Thyroid gland (tissue), 4 donors: ENCODE results near the gene PRKCH. TPM values are rescaled to one million over a fixed set of nuclear protein-coding genes. Genes with fewer than 3 reads are reported as not detected.

ENCODE experiments used
- DNase-seq, 2 donors: peaks; one replicate each; pipeline ENCODE4 v3.0.0-alpha.2; 2019
- H3K27ac ChIP-seq, 3 donors: fragments of 200-600 bp; sonication (generic); 1 replicate in 2 of 3; 2 replicates in 1 of 3; pipeline ENCODE4 v1.5.1; 2016 to 2019; ENCODE audit warnings: mild to moderate bottlenecking in 1 of 3, moderate library complexity in 1 of 3
- H3K27me3 ChIP-seq: fragments of 200-600 bp; sonication (generic); one replicate; pipeline ENCODE4 v1.5.1; 2019
- H3K36me3 ChIP-seq, 2 donors: fragments of 200-600 bp; sonication (generic); one replicate each; pipeline ENCODE4 v1.5.1; 2016 to 2019
- H3K4me1 ChIP-seq, 2 donors: fragments of 200-600 bp; sonication (generic); one replicate each; pipeline ENCODE4 v1.5.1; 2017 to 2019
- H3K4me3 ChIP-seq, 3 donors: fragments of 200-600 bp; sonication (generic); replicated peaks in 1 of 3; 1 replicate in 2 of 3; 2 replicates in 1 of 3; pipeline ENCODE4 v1.5.1; 2016; ENCODE audit warnings: mild to moderate bottlenecking in 1 of 3
- H3K9me3 ChIP-seq: fragments of 200-600 bp; sonication (generic); one replicate; pipeline ENCODE4 v1.5.1; 2017
- CTCF ChIP-seq, 6 experiments: fragments of 200-600 bp in 3 of 6; fragments of 450-650 bp in 3 of 6; sonication (generic) in 3 of 6; IDR thresholded peaks; one replicate each; pipeline ENCODE4 v1.5.1; 2016 to 2019; ENCODE audit warnings: antibody characterized with exemption in 6 of 6, mild to moderate bottlenecking in 2 of 6, inconsistent platforms in 1 of 6, moderate library complexity in 1 of 6
- POLR2A ChIP-seq, 2 donors: fragments of 450-650 bp; IDR thresholded peaks; one replicate each; pipeline ENCODE4 v1.6.1; 2017; ENCODE audit warnings: antibody characterized with exemption in 2 of 2, mild to moderate bottlenecking in 2 of 2, moderate library complexity in 1 of 2
- WGBS, 2 donors: methylation state at CpG; one replicate each; pipeline ENCODE4 v1.1.5; 2017; 5-methylcytosine and 5-hydroxymethylcytosine counted together
- intact Hi-C: fragments of 100-400 bp; cut with DNase I; formaldehyde crosslinking; loops from one replicate; pipeline ENCODE4 v1.15.1; 2023
- total RNA-seq, 4 donors: library from RNA; depleted of rRNA; stranded (reverse); fragments of >200 nt; gene quantifications; one replicate each; pipeline ENCODE4 v1.2.3, GENCODE V29; 2016

The PRKCH gene
- total RNA-seq, 4 donors from 2014 or later: 34.0 to 68.7 (median 49.8) TPM

- 86 to 94% methylated on average over 12 of the region's 12 CpGs for WGBS, 2 donors
- no peak for DNase-seq
- Histone ChIP-seq H3K36me3 (no peaks in the 10 kb centered on the region), H3K4me3 (no peak overlapping the region), H3K27me3 (no peaks in the 10 kb centered on the region), H3K27ac (peak overlapping the region in 1 of 3 donors; percentile 35), H3K9me3 (no peaks in the 10 kb centered on the region), H3K4me1 (peaks cover 29 to 37% of the 10 kb centered on the region in 2 donors)
- intact Hi-C loops: no loop called here
- TF ChIP-seq CTCF (IDR thresholded peaks at IDR 0.05) (no peak), POLR2A (IDR thresholded peaks at IDR 0.05) (no peak)
These were observed 268.6 kb downstream of the PRKCH start for GRCh38 chr14:61589691-61590581.

DNA sequence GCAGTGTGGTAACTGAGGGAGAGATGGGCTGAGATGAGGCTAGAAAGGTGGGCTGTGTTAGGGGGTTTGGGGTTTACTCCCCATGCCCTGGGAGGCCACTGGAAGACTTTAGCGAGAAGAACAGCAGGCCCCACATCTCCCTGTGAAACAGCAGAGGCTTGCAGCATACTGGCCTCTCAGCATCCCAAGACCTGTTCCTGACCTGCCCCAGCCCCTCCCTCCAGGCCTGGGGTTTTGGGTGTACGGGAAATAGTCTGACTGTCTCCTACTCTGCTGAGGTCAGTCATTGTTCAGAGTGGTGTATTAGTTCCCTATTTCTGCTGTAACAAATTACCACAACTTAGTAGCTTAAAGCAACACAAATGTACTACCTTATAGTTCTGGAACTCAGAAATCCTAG lies 270.5 kb downstream of the PRKCH start:
- Histone ChIP-seq H3K27ac (no peak overlapping the region), H3K4me1 (peaks cover 11 to 19% of the 10 kb centered on the region in 2 donors), H3K27me3 (no peaks in the 10 kb centered on the region), H3K4me3 (no peak overlapping the region), H3K9me3 (no peaks in the 10 kb centered on the region), H3K36me3 (no peaks in the 10 kb centered on the region)
- DNase-seq: no peak
- TF ChIP-seq POLR2A (IDR thresholded peaks at IDR 0.05) (no peak), CTCF (IDR thresholded peaks at IDR 0.05) (no peak)
- intact Hi-C loops: no loop called here
- WGBS, 2 donors: 87 to 96% methylated on average over 2 of the region's 2 CpGs

- Histone ChIP-seq H3K4me1 (peaks cover 5% of the 10 kb centered on the region in 2 donors), H3K9me3 (no peaks in the 10 kb centered on the region), H3K36me3 (no peaks in the 10 kb centered on the region), H3K4me3 (no peak overlapping the region), H3K27ac (no peak overlapping the region), H3K27me3 (no peaks in the 10 kb centered on the region)
- intact Hi-C loops: no loop called here
- DNase-seq: no peak
- TF ChIP-seq CTCF (IDR thresholded peaks at IDR 0.05) (no peak), POLR2A (IDR thresholded peaks at IDR 0.05) (no peak)
- WGBS, 2 donors: 92 to 94% methylated on average over 3 of the region's 3 CpGs
These were observed 272.0 kb downstream of the PRKCH start for GRCh38 chr14:61593330-61593729.

DNA sequence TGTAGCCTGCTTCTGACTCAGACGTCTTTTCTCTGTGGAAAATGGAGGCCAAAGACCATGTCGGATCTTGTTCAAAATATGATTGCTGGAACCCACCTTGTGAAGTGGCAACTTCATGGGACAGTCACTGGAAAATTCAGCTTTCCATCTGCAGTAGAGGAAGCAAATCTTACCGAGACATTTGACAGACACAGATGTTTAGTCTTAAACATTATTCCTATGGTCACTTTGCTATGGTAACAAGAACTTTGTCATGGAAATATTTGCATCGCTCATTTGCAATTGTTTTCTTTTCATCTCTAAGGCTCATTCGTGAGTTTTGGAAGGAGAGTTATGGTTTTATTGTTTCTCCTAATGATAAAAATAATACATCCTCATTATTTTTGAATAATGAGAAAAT lies 275.6 kb downstream of the PRKCH start:
- TF ChIP-seq CTCF (IDR thresholded peaks at IDR 0.05) (no peak), POLR2A (IDR thresholded peaks at IDR 0.05) (no peak)
- intact Hi-C loops: no loop called here
- H3K4me1 ChIP-seq: peaks cover 8 to 9% of the 10 kb centered on the region in 2 donors
- no peaks in the 10 kb centered on the region for H3K27me3 ChIP-seq
- no peak overlapping the region for H3K27ac ChIP-seq
- 58 to 60% methylated on average over 5 of the region's 5 CpGs for WGBS, 2 donors
- H3K4me3 ChIP-seq: no peak overlapping the region
- DNase-seq: no peak
- no peaks in the 10 kb centered on the region for H3K36me3 ChIP-seq
- no peaks in the 10 kb centered on the region for H3K9me3 ChIP-seq

DNA sequence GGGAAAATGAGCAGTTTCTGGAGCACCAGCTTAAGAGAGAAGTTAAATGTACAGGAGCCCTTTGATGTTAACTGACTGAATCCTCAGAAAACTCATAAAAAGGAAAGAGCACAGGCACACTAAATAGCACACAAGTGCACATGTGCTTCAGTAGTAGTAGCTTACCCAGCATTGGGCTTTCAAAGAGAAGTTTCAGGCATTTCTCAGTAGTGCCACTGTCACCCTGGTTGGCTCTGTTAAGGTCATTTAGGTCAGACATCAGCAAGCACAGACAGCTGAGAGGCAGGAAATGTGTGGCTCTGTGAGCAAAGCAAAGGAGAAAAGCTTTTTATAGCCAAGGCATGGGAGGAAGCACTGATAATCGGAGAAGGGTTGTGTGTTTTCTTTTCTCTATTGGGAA lies 277.6 kb downstream of the PRKCH start:
- Histone ChIP-seq H3K27me3 (no peaks in the 10 kb centered on the region), H3K36me3 (no peaks in the 10 kb centered on the region), H3K4me3 (no peak overlapping the region), H3K9me3 (no peaks in the 10 kb centered on the region), H3K27ac (peak overlapping the region in 2 of 3 donors; percentile 27 to 59), H3K4me1 (peaks cover 11 to 18% of the 10 kb centered on the region in 2 donors)
- intact Hi-C loops: no loop called here
- no peak for DNase-seq
- TF ChIP-seq CTCF (IDR thresholded peaks at IDR 0.05) (no peak), POLR2A (IDR thresholded peaks at IDR 0.05) (no peak)
- 3 to 6% methylated on average over 1 of the region's 1 CpG for WGBS, 2 donors
